Esophagus squamous epithelium (tissue), 4 donors: ENCODE measurements around the gene ADPRS.

Experiments
- POLR2A ChIP-seq, 4 donors: fragments of 450-650 bp; IDR thresholded peaks; one replicate each; pipeline ENCODE4 v1.6.1; 2017; ENCODE audit warnings: antibody characterized with exemption in 4 of 4, mild to moderate bottlenecking in 4 of 4, moderate library complexity in 3 of 4
- TF ChIP-seq, protein P1 (sequence below), 6 experiments: fragments of 450-650 bp in 4 of 6; fragments of 200-600 bp in 2 of 6; sonication (generic) in 2 of 6; IDR thresholded peaks; one replicate each; pipeline ENCODE4 v1.5.1; 2016 to 2019; ENCODE audit warnings: antibody characterized with exemption in 6 of 6, mild to moderate bottlenecking in 4 of 6, moderate library complexity in 4 of 6

DNA sequence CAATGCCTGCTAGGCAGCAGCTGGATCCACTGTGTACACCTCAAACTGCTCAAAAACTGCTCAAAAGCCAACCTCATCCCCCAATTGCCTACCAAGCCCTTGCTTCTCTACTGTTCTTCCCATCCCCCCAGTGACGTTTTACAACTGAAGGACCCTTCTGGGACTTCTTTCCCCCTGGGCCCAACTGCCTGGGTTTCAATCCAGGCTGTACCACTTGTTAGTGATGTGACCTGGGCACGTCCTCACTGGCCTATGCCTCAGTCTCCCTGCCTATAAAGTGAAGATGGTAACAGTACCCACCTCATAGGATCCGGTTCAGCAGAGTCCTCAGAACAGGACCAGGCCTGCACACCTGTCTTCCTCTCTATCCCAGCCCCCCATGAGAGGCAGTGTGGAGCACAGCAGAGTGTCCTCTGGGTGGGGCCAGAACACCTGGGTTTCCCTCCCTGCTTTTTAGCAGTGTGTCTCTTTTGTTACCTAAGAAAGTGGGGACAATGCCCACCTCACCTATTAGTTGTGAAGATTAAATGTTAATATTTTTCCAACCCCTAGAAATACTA lies 6.7 kb upstream of the ADPRS start:
- TF ChIP-seq, protein P1, sequence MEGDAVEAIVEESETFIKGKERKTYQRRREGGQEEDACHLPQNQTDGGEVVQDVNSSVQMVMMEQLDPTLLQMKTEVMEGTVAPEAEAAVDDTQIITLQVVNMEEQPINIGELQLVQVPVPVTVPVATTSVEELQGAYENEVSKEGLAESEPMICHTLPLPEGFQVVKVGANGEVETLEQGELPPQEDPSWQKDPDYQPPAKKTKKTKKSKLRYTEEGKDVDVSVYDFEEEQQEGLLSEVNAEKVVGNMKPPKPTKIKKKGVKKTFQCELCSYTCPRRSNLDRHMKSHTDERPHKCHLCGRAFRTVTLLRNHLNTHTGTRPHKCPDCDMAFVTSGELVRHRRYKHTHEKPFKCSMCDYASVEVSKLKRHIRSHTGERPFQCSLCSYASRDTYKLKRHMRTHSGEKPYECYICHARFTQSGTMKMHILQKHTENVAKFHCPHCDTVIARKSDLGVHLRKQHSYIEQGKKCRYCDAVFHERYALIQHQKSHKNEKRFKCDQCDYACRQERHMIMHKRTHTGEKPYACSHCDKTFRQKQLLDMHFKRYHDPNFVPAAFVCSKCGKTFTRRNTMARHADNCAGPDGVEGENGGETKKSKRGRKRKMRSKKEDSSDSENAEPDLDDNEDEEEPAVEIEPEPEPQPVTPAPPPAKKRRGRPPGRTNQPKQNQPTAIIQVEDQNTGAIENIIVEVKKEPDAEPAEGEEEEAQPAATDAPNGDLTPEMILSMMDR (IDR thresholded peaks at IDR 0.05), result no peak
- no peak for TF ChIP-seq POLR2A (IDR thresholded peaks at IDR 0.05)
